Activated T-cell treated with anti-CD3 and anti-CD28 coated beads, Interleukin-2, amount 50 U/mL, for 72 hours (primary cell): ENCODE results near the gene NXN. TPM values are rescaled to one million over a fixed set of nuclear protein-coding genes. Genes with fewer than 3 reads are reported as not detected.
A peak's percentile ranks its signal among the peaks of the same experiment; 100 is the strongest.

Experiments used
- ATAC-seq, 2 donors: fragments of 150-1000 bp; cut with Tn5 transposase; replicated peaks in 1 of 2; 2 replicates each; pipeline ENCODE4 v1.10.0; 2021; ENCODE audit warnings: moderate library complexity in 2 of 2, mild to moderate bottlenecking in 1 of 2
- DNase-seq, 2 donors: peaks; one replicate each; pipeline ENCODE4 v3.0.0; 2021 to 2022; ENCODE audit warnings: mixed read lengths in 1 of 2
- H3K27ac Mint-ChIP-seq: one replicate; pipeline ENCODE4 v1.8.0; 2022; ENCODE audit warnings: mild to moderate bottlenecking, moderate library complexity, mixed read lengths
- H3K27me3 Mint-ChIP-seq: one replicate; pipeline ENCODE4 v1.8.0; 2022; ENCODE audit warnings: low read depth, mixed read lengths
- H3K36me3 Mint-ChIP-seq, 2 donors: one replicate each; pipeline ENCODE4 v1.8.0; 2022; ENCODE audit warnings: mixed read lengths in 2 of 2, mild to moderate bottlenecking in 1 of 2; ENCODE audit not compliant: insufficient read depth in 2 of 2
- H3K4me1 Mint-ChIP-seq: one replicate; pipeline ENCODE4 v1.8.0; 2022; ENCODE audit warnings: low read depth, mixed read lengths
- H3K4me3 Mint-ChIP-seq, 2 donors: one replicate each; pipeline ENCODE4 v1.8.0; 2022; ENCODE audit warnings: mild to moderate bottlenecking in 2 of 2, mixed read lengths in 2 of 2, moderate library complexity in 2 of 2
- H3K9me3 Mint-ChIP-seq, 2 donors: one replicate each; pipeline ENCODE4 v1.8.0; 2022; ENCODE audit warnings: mixed read lengths in 2 of 2
- total RNA-seq, 2 donors: library from RNA; stranded (reverse); gene quantifications; one replicate each; pipeline ENCODE4 v1.2.3, GENCODE V29; 2022

NXN gene
- total RNA-seq, 2 donors from 2014 or later: 1.2 to 1.7 TPM

- peaks cover 11% of the 10 kb centered on the region for H3K27me3 Mint-ChIP-seq
- no peaks in the 10 kb centered on the region for H3K36me3 Mint-ChIP-seq
- DNase-seq (no peak), ATAC-seq (no peak)
- no peak overlapping the region for H3K4me3 Mint-ChIP-seq
- no peaks in the 10 kb centered on the region for H3K9me3 Mint-ChIP-seq
- H3K27ac Mint-ChIP-seq: no peak overlapping the region
- no peaks in the 10 kb centered on the region for H3K4me1 Mint-ChIP-seq
Observed at GRCh38 chr17:951325-952132, 28.0 kb downstream of the NXN start.

- no peaks in the 10 kb centered on the region for H3K36me3 Mint-ChIP-seq
- no peaks in the 10 kb centered on the region for H3K9me3 Mint-ChIP-seq
- H3K27me3 Mint-ChIP-seq: peaks cover 11% of the 10 kb centered on the region
- H3K4me3 Mint-ChIP-seq: no peak overlapping the region
- no peak for DNase-seq
- no peaks in the 10 kb centered on the region for H3K4me1 Mint-ChIP-seq
- ATAC-seq: no peak
- no peak overlapping the region for H3K27ac Mint-ChIP-seq
Observed at GRCh38 chr17:949623-950303, 29.8 kb downstream of the NXN start.

- peaks cover 11% of the 10 kb centered on the region for H3K27me3 Mint-ChIP-seq
- DNase-seq: no peak
- H3K36me3 Mint-ChIP-seq: no peaks in the 10 kb centered on the region
- no peak overlapping the region for H3K4me3 Mint-ChIP-seq
- no peak overlapping the region for H3K27ac Mint-ChIP-seq
- no peak for ATAC-seq
- H3K9me3 Mint-ChIP-seq: no peaks in the 10 kb centered on the region
- H3K4me1 Mint-ChIP-seq: no peaks in the 10 kb centered on the region
Observed at GRCh38 chr17:948284-948852, 31.2 kb downstream of the NXN start.

- H3K36me3 Mint-ChIP-seq: no peaks in the 10 kb centered on the region
- no peak overlapping the region for H3K4me3 Mint-ChIP-seq
- no peak for ATAC-seq
Observed at GRCh38 chr17:946510-947236, 32.9 kb downstream of the NXN start.

GRCh38 chr17:945672-946071 is 33.9 kb downstream of the NXN start:
- Mint-ChIP-seq H3K4me3 (no peak overlapping the region), H3K27ac (no peak overlapping the region), H3K36me3 (no peaks in the 10 kb centered on the region), H3K9me3 (no peaks in the 10 kb centered on the region), H3K27me3 (peaks cover 10% of the 10 kb centered on the region), H3K4me1 (no peaks in the 10 kb centered on the region)
- no peak for DNase-seq
- no peak for ATAC-seq

More at GRCh38 chr17:946510-947236, 32.9 kb downstream of the NXN start:
- no peak overlapping the region for H3K27ac Mint-ChIP-seq
- no peaks in the 10 kb centered on the region for H3K9me3 Mint-ChIP-seq
- DNase-seq: no peak
- no peaks in the 10 kb centered on the region for H3K4me1 Mint-ChIP-seq
- peaks cover 11% of the 10 kb centered on the region for H3K27me3 Mint-ChIP-seq

- no peak for ATAC-seq
- Mint-ChIP-seq H3K4me3 (no peak overlapping the region), H3K36me3 (no peaks in the 10 kb centered on the region), H3K27me3 (no peaks in the 10 kb centered on the region), H3K4me1 (no peaks in the 10 kb centered on the region), H3K9me3 (no peaks in the 10 kb centered on the region), H3K27ac (no peak overlapping the region)
- no peak for DNase-seq
Observed at GRCh38 chr17:944266-944826, 35.2 kb downstream of the NXN start.

- Mint-ChIP-seq H3K4me1 (no peaks in the 10 kb centered on the region), H3K9me3 (no peaks in the 10 kb centered on the region), H3K4me3 (no peak overlapping the region), H3K27ac (no peak overlapping the region), H3K27me3 (no peaks in the 10 kb centered on the region), H3K36me3 (no peaks in the 10 kb centered on the region)
- DNase-seq (no peak), ATAC-seq (no peak)
Observed at GRCh38 chr17:935485-935884, 44.1 kb downstream of the NXN start.

- Mint-ChIP-seq H3K4me3 (no peak overlapping the region), H3K27ac (no peak overlapping the region), H3K9me3 (no peaks in the 10 kb centered on the region), H3K4me1 (no peaks in the 10 kb centered on the region), H3K36me3 (no peaks in the 10 kb centered on the region), H3K27me3 (no peaks in the 10 kb centered on the region)
- ATAC-seq (no peak), DNase-seq (no peak)
Observed at GRCh38 chr17:933312-934073, 46.1 kb downstream of the NXN start.

GRCh38 chr17:930258-930657 is 49.3 kb downstream of the NXN start:
- Mint-ChIP-seq H3K9me3 (no peaks in the 10 kb centered on the region), H3K27me3 (no peaks in the 10 kb centered on the region), H3K27ac (no peak overlapping the region), H3K4me3 (no peak overlapping the region), H3K4me1 (no peaks in the 10 kb centered on the region), H3K36me3 (no peaks in the 10 kb centered on the region)
- DNase-seq (no peak), ATAC-seq (no peak)

- H3K27me3 Mint-ChIP-seq: no peaks in the 10 kb centered on the region
- no peak for DNase-seq
- no peak for ATAC-seq
- H3K36me3 Mint-ChIP-seq: no peaks in the 10 kb centered on the region
- H3K27ac Mint-ChIP-seq: no peak overlapping the region
- H3K9me3 Mint-ChIP-seq: no peaks in the 10 kb centered on the region
- H3K4me3 Mint-ChIP-seq: no peak overlapping the region
- H3K4me1 Mint-ChIP-seq: no peaks in the 10 kb centered on the region
Observed at GRCh38 chr17:929586-929985, 50.0 kb downstream of the NXN start.

- ATAC-seq: no peak
- Mint-ChIP-seq H3K9me3 (no peaks in the 10 kb centered on the region), H3K4me3 (no peak overlapping the region), H3K27me3 (no peaks in the 10 kb centered on the region), H3K4me1 (no peaks in the 10 kb centered on the region), H3K36me3 (no peaks in the 10 kb centered on the region), H3K27ac (peak overlapping the region; percentile 46)
- no peak for DNase-seq
Observed at GRCh38 chr17:927611-928461, 51.7 kb downstream of the NXN start.

- H3K4me1 Mint-ChIP-seq: no peaks in the 10 kb centered on the region
- H3K4me3 Mint-ChIP-seq: no peak overlapping the region
- no peaks in the 10 kb centered on the region for H3K27me3 Mint-ChIP-seq
- no peaks in the 10 kb centered on the region for H3K9me3 Mint-ChIP-seq
- no peaks in the 10 kb centered on the region for H3K36me3 Mint-ChIP-seq
- no peak overlapping the region for H3K27ac Mint-ChIP-seq
- DNase-seq (no peak), ATAC-seq (no peak)
Observed at GRCh38 chr17:925817-926216, 53.8 kb downstream of the NXN start.
